NOMO-1 treated with dmso at 0.1 percent for 144 hours (cell line): ENCODE results near the gene ARSK.
A peak's percentile ranks its signal among the peaks of the same experiment; 100 is the strongest.

Experiments
- DNase-seq: peaks from one replicate; lab custom pipeline; 2025; ENCODE audit not compliant: unreplicated experiment; lab: John Stamatoyannopoulos, UW

ARSK gene

DNA sequence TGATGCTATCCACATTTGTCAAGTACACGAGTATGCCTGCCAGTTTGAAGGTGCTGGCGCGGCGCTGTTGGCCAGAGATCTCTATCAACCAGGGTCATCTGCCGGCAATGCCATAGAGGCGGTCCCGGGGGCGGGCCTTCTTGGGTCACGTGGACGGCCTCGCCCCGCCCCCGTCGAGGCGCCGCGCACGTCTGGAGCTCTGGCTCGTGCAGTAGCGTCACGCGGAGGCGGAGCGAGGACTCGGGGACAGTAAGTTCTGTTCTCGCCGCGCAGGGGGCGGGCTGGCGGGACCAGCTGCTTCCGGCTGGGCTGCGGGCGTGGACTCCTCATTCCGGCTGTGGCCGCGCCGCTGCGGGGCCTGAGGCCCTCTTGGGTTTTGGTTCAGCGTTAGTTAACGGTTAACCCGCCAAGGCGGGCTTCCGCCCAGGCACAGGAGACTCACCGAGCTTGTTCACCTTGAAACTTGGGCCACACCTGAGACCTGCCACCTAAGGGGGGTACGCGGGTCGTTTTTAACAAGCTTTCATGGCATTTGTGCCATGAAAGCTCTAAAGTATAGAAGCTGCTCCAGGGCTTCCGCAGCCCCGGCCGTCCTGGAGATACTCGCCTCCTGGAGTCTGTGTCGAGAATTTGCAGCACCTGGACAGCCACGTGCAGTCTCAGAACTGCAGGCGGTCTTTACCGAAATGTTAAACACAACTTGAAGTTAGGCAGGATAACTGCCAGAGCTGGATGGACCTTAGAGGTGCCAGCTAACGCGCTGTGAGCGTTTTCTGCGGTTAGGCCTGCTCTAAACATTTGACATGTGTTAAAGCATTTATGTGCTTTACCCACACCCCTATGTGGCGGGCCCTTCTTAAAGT lies 91.9 kb downstream of the ARSK start, which contains the start of gene RFESD:
Gene RFESD, plus strand, starts transcription at position 209 of the 863 bp plus-strand sequence. CDS start 5,495 bp downstream, outside the sequence.
- peak; percentile 93 for DNase-seq

DNA sequence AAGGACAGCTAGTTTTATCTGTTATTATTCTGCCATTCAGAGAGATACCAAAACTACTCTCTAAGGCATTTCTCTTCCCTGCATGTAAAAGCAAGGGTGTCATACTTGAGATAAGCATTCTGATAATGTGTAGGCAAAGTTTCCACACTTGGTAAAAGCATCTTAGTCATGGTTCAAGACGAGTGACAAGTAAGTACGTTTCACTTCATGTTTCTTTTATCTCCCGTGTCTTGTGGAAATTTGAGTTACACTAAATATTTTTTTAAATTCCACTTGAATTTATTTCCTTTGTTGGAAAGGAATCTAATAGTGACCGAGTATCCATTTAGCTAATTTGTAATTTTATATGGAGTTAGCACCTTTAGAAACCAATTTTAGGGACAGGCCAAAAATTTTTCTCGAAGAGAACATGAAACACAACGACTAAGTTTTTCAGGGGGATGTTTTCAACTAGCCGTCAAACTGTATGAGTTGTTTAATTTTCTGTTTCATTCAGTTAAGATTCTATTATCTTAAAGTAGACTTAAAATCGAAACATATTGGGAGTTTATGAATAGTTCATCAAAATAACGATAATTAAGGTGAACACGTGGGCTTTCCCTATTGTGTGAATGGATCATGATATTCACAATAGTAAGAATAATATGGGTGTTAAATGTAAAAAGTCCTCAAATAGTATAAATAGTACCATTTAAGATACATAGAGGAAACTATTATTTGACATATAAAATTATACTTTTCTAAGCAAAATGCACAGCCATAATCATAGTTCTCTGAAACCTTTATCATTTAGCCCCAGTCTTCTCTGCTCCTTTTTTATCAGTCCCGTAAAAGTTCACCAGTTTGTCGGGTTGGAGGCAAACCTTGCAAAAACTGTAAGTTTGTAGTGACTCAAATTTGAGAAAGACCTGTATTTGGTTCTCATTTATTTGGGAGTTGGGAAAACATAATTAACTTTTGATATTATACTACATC lies 93.3 kb downstream of the ARSK start:
- DNase-seq = peak; percentile 7

DNA sequence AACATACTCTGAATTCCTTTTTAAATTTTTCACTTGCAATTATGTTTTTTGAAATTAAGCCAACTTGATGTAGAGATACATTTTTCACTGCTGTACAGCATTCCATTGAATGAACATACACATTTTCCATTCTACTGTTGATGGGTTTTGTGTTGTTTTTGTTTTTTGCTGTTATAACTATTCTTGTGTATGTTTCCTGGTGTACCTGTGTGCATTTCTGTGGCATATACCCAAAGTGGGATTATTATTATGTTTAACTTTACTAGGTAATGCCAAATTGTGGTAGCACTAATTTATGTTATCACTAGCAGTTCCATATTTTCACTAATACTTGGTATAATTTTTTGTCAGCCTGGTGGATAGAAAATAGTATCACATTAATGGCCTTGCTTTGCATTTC lies 94.4 kb downstream of the ARSK start:
- DNase-seq = no peak

DNA sequence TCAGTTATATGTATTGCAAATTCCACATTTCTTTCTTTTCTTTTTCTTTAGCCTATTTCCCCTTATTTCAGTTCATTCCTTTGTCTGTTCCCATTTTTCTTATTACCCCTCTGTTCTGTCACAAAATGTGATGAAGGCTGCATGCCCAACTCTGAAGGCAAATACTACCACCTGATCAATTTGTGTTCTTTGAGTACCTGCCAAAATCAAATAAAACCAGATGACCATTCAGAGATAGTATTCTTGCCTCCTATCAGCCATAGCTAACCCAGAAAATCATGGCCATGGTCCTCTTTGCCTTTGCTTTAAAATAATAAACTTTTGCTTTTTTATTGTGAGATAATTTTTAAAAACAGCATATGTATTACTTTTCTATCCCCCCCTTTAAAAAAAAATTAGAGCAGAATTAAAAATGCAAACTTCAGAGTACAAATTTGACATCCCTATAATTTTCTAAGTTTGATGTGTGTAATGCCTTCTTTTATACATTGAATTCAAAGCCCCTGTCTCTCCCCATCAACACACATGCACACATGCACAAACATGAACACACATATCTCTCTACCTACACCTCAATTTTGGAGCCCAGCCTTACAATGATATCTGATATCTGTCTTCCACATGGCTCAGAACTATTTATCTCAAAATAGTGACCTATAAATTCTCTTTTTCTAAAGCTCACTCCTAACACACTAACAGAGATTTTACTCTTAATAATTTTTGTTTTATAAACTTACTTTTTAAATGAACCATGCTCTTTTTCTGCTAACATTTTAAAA lies 95.1 kb downstream of the ARSK start:
- DNase-seq = no peak

DNA sequence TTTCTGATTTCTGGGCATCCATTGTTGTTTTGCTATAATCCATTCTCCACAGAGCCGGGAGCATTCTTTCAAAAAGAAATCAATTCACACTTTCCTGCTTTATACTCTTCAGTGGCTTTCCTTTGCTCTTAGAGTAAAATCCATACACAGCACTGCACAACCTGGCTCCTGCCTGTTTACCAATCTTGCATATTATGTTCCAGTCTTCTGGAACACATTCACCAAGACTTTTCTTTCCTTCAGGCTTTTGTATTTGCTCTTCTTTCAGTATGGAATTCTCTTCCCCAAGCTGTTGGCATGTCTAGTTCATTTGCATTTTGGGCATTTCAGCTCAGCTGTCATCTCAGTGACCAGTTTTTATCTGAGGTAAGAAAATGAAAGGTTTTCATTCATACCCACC lies 97.9 kb downstream of the ARSK start:
- DNase-seq = no peak

DNA sequence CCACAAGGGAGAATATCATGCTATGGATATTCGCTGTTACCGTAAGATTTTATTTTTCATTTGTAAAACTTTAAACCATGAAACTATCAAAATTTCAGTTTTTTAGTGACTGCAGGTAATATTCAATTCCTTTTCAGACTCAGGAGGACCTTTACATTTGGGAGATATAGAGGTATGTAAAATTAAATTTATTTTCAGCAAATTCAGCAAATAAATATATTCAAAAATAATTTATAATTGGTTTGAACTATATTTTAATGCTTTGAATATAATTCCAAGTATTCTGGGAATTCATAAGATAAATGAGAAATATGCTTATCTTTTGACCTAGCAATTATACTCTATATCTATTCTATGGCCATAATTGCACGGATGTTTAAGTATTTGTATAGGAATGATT lies 99.3 kb downstream of the ARSK start:
- DNase-seq = no peak
